ENCODE data around the gene BTG2.

- TF ChIP-seq POLR2AphosphoS5 (IDR thresholded peaks at IDR 0.05; ENCODE audit: low read depth) (no peak), CTCF (conservative IDR thresholded peaks at IDR 0.05; ENCODE audit: low read depth in 2 of 2) (no peak), EZH2phosphoT487 (IDR thresholded peaks at IDR 0.05; ENCODE audit: unreplicated experiment) (no peak)
Observed at GRCh38 chr1:203322500-203323179, 17.3 kb downstream of the BTG2 start.
